H9 (cell line): ENCODE data around the gene CELA2A. TPM values are rescaled to one million over a fixed set of nuclear protein-coding genes. Genes with fewer than 3 reads are reported as not detected.

Experiments used
- DNase-seq: peaks from one replicate; pipeline ENCODE4 v3.0.0-alpha.2; 2017
- H2AFZ ChIP-seq: one replicate; pipeline ENCODE4 v1.6.1; 2013; ENCODE audit warnings: mild to moderate bottlenecking, low read length, control low read depth, moderate library complexity
- H2AK5ac ChIP-seq: 2 replicates; pipeline ENCODE4 v1.6.1; 2013; ENCODE audit warnings: low read length, control low read depth, mixed read lengths; ENCODE audit not compliant: insufficient read length
- H2BK120ac ChIP-seq: one replicate; pipeline ENCODE4 v1.6.1; 2013; ENCODE audit warnings: low read depth, mild to moderate bottlenecking, low read length, control low read depth, inconsistent platforms; ENCODE audit not compliant: poor library complexity, severe bottlenecking
- H2BK12ac ChIP-seq: 2 replicates; pipeline ENCODE4 v1.6.1; 2013; ENCODE audit warnings: low read length, control low read depth, mixed read lengths, low read depth; ENCODE audit not compliant: insufficient read length
- H2BK15ac ChIP-seq: 2 replicates; pipeline ENCODE4 v1.6.1; 2013; ENCODE audit warnings: low read depth, low read length, control low read depth
- H2BK20ac ChIP-seq: one replicate; pipeline ENCODE4 v1.6.1; 2013; ENCODE audit warnings: low read depth, mild to moderate bottlenecking, low read length, control low read depth, inconsistent platforms; ENCODE audit not compliant: poor library complexity, severe bottlenecking
- H2BK5ac ChIP-seq: 2 replicates; pipeline ENCODE4 v1.6.1; 2013; ENCODE audit warnings: low read length, control low read depth, mixed read lengths; ENCODE audit not compliant: insufficient read length
- H3K14ac ChIP-seq: 2 replicates; pipeline ENCODE4 v1.6.1; 2013; ENCODE audit warnings: low read length, control low read depth; ENCODE audit not compliant: insufficient read depth
- H3K18ac ChIP-seq: 2 replicates; pipeline ENCODE4 v1.6.1; 2013; ENCODE audit warnings: low read depth, mild to moderate bottlenecking, mixed read lengths, low read length, control low read depth; ENCODE audit not compliant: insufficient read length
- H3K23ac ChIP-seq: 2 replicates; pipeline ENCODE4 v1.6.1; 2013; ENCODE audit warnings: low read length, control low read depth, mixed read lengths, low read depth; ENCODE audit not compliant: insufficient read length
- H3K23me2 ChIP-seq: 2 replicates; pipeline ENCODE4 v1.6.1; 2013; ENCODE audit warnings: low read depth, mild to moderate bottlenecking, mixed read lengths, low read length, control low read depth; ENCODE audit not compliant: insufficient read length, poor library complexity, severe bottlenecking
- H3K27ac ChIP-seq: 2 replicates; pipeline ENCODE4 v1.5.1; 2013; ENCODE audit warnings: low read length, control low read depth, mixed read lengths, low read depth; ENCODE audit not compliant: insufficient read length
- H3K27me3 ChIP-seq: 2 replicates; pipeline ENCODE4 v1.6.1; 2013; ENCODE audit warnings: low read length, control low read depth, inconsistent platforms; ENCODE audit not compliant: insufficient read depth
- H3K4ac ChIP-seq: 2 replicates; pipeline ENCODE4 v1.6.1; 2013; ENCODE audit warnings: low read depth, mild to moderate bottlenecking, control low read depth, inconsistent platforms, low read length, moderate library complexity
- H3K4me1 ChIP-seq: 2 replicates; pipeline ENCODE4 v1.6.1; 2013; ENCODE audit warnings: low read length, control low read depth, inconsistent platforms; ENCODE audit not compliant: insufficient read depth
- H3K4me2 ChIP-seq: 2 replicates; pipeline ENCODE4 v1.6.1; 2013; ENCODE audit warnings: low read length, control low read depth, mixed read lengths; ENCODE audit not compliant: insufficient read length, insufficient read depth
- H3K56ac ChIP-seq: 2 replicates; pipeline ENCODE4 v1.6.1; 2013; ENCODE audit warnings: low read depth, mild to moderate bottlenecking, mixed read lengths, low read length, control low read depth; ENCODE audit not compliant: insufficient read length
- H3K79me1 ChIP-seq: 2 replicates; pipeline ENCODE4 v1.6.1; 2013; ENCODE audit warnings: low read depth, mild to moderate bottlenecking, moderate library complexity, low read length, control low read depth, inconsistent platforms; ENCODE audit not compliant: insufficient read depth, poor library complexity, severe bottlenecking
- H3K79me2 ChIP-seq: 2 replicates; pipeline ENCODE4 v1.6.1; 2013; ENCODE audit warnings: low read length, control low read depth, inconsistent platforms; ENCODE audit not compliant: insufficient read depth
- H3K9ac ChIP-seq: 2 replicates; pipeline ENCODE4 v1.6.1; 2013; ENCODE audit warnings: low read length, control low read depth, mixed read lengths; ENCODE audit not compliant: insufficient read length; ENCODE audit errors: extremely low read depth
- H3K9me3 ChIP-seq: one replicate; pipeline ENCODE4 v1.6.1; 2013; ENCODE audit warnings: low read depth, low read length, inconsistent platforms; ENCODE audit not compliant: control insufficient read depth
- H3T11ph ChIP-seq: one replicate; pipeline ENCODE4 v1.6.1; 2013; ENCODE audit warnings: mild to moderate bottlenecking, low read length, control low read depth, inconsistent platforms
- H4K20me1 ChIP-seq: one replicate; pipeline ENCODE4 v1.6.1; 2013; ENCODE audit not compliant: control insufficient read depth, insufficient read length, insufficient read depth
- H4K5ac ChIP-seq: 2 replicates; pipeline ENCODE4 v1.6.1; 2013; ENCODE audit warnings: low read depth, mild to moderate bottlenecking, mixed read lengths, low read length, control low read depth; ENCODE audit not compliant: insufficient read length
- H4K8ac ChIP-seq: replicated peaks from 2 replicates; pipeline ENCODE4 v1.6.1; 2013; ENCODE audit warnings: low read length, control low read depth, mixed read lengths, low read depth; ENCODE audit not compliant: insufficient read length
- H4K91ac ChIP-seq: 2 replicates; pipeline ENCODE4 v1.6.1; 2013; ENCODE audit warnings: low read depth, mild to moderate bottlenecking, moderate library complexity, mixed read lengths, low read length, control low read depth; ENCODE audit not compliant: insufficient read length
- H3K27ac Mint-ChIP-seq, 3 experiments: 2 replicates in 2 of 3; 3 replicates in 1 of 3; pipeline ENCODE4 v1.8.0; 2020 to 2021; ENCODE audit warnings: mixed read lengths in 3 of 3, mild to moderate bottlenecking in 1 of 3, moderate library complexity in 1 of 3
- H3K27me3 Mint-ChIP-seq: 2 replicates; pipeline ENCODE4 v1.8.0; 2021; ENCODE audit warnings: low read depth, mild to moderate bottlenecking, moderate library complexity, mixed read lengths
- H3K36me3 Mint-ChIP-seq, 3 experiments: 2 replicates in 2 of 3; 3 replicates in 1 of 3; pipeline ENCODE4 v1.8.0; 2020 to 2021; ENCODE audit warnings: low read depth in 3 of 3, mixed read lengths in 3 of 3; ENCODE audit not compliant: insufficient read depth in 1 of 3
- H3K4me1 Mint-ChIP-seq, 2 experiments: 2 replicates each; pipeline ENCODE4 v1.8.0; 2020; ENCODE audit warnings: mixed read lengths in 2 of 2
- H3K4me3 Mint-ChIP-seq, 2 experiments: 2 replicates in 1 of 2; 3 replicates in 1 of 2; pipeline ENCODE4 v1.8.0; 2020 to 2021; ENCODE audit warnings: mild to moderate bottlenecking in 2 of 2, mixed read lengths in 2 of 2, moderate library complexity in 1 of 2
- H3K9me3 Mint-ChIP-seq, 2 experiments: 2 replicates in 1 of 2; 3 replicates in 1 of 2; pipeline ENCODE4 v1.8.0; 2020; ENCODE audit warnings: mild to moderate bottlenecking in 2 of 2, mixed read lengths in 2 of 2, moderate library complexity in 1 of 2
- WGBS: extraction: QIAGEN DNeasy Blood & Tissue Kit; methylation state at CpG from one replicate; pipeline ENCODE4 v1.1.7; 2013; ENCODE audit warnings: missing lambda C conversion rate, low lambda C conversion rate, mixed read lengths; ENCODE audit not compliant: insufficient read length; ENCODE audit errors: extremely low coverage; 5-methylcytosine and 5-hydroxymethylcytosine counted together
- total RNA-seq: library from RNA; stranded (reverse); gene quantifications from 2 replicates; pipeline ENCODE4 v1.2.1, GENCODE V29; 2021
- TF ChIP-seq, protein P1 (sequence below): fragments of 200-600 bp; sonication (generic); conservative IDR thresholded peaks from 3 replicates; pipeline ENCODE4 v1.8.0; 2021; ENCODE audit warnings: antibody characterized with exemption, mild to moderate bottlenecking

The CELA2A gene
- total RNA-seq, 1 experiment from 2014 or later, result not detected

DNA sequence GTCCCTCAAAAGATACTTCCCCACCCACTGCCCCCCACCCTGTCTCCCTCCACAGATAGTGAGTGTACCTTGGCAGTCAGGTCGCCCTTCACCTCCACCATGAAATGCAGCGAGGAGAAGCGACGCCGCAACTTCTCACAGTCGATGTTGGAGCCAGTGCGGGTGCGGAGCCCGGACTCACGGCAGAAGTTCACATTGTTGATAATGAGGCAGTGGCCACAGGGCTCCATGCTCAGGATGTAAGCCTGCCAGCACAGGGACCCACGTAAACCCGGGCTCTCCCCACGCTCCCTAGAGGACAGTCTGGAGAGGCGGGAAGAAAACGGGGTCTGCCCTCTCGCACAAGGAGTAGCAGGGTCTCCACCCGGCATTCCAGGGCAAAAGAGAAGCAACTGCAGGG is 50.3 kb downstream of the CELA2A start:
- no peaks in the 10 kb centered on the region for H3K79me2 ChIP-seq
- no peak overlapping the region for H2AFZ ChIP-seq
- Mint-ChIP-seq H3K36me3 (peaks cover 2 to 42% (median 6%) of the 10 kb centered on the region in 3 experiments; a peak in 6 of 7 replicates), H3K9me3 (no peaks in the 10 kb centered on the region), H3K27ac (peak overlapping the region in 2 of 3 experiments; percentile 34 to 85; a peak in 1 of 7 replicates), H3K27me3 (no peaks in the 10 kb centered on the region), H3K4me1 (peaks cover 33 to 55% of the 10 kb centered on the region in 2 experiments), H3K4me3 (peak overlapping the region in 1 of 2 experiments; percentile 38; a peak in 1 of 5 replicates)
- H4K8ac ChIP-seq, result no peak overlapping the region
- no peak for DNase-seq
- H3K27ac ChIP-seq, result no peak overlapping the region
- no peak overlapping the region for H2BK120ac ChIP-seq
- H3K56ac ChIP-seq, result no peak overlapping the region
- no peak overlapping the region for H2AK5ac ChIP-seq
- H3K4me2 ChIP-seq, result no peak overlapping the region
- no peaks in the 10 kb centered on the region for H3K27me3 ChIP-seq
- no peak overlapping the region for H3K23ac ChIP-seq
- H4K20me1 ChIP-seq, result no peaks in the 10 kb centered on the region
- no peak overlapping the region for H2BK5ac ChIP-seq
- no CpG with 5 or more reads among the region's 17 CpGs for WGBS
- H3K9me3 ChIP-seq, result no peaks in the 10 kb centered on the region
- H3K18ac ChIP-seq, result no peak overlapping the region
- H2BK12ac ChIP-seq, result no peak overlapping the region
- H3K14ac ChIP-seq, result no peak overlapping the region; the same call in 1 of the 2 replicates
- no peak overlapping the region for H3T11ph ChIP-seq
- H4K91ac ChIP-seq, result no peak overlapping the region
- H3K9ac ChIP-seq, result no peak overlapping the region
- no peaks in the 10 kb centered on the region for H3K79me1 ChIP-seq
- no peak overlapping the region for H2BK20ac ChIP-seq
- peaks cover 9% of the 10 kb centered on the region; the same call in 1 of the 2 replicates for H3K4me1 ChIP-seq
- TF ChIP-seq, protein P1, sequence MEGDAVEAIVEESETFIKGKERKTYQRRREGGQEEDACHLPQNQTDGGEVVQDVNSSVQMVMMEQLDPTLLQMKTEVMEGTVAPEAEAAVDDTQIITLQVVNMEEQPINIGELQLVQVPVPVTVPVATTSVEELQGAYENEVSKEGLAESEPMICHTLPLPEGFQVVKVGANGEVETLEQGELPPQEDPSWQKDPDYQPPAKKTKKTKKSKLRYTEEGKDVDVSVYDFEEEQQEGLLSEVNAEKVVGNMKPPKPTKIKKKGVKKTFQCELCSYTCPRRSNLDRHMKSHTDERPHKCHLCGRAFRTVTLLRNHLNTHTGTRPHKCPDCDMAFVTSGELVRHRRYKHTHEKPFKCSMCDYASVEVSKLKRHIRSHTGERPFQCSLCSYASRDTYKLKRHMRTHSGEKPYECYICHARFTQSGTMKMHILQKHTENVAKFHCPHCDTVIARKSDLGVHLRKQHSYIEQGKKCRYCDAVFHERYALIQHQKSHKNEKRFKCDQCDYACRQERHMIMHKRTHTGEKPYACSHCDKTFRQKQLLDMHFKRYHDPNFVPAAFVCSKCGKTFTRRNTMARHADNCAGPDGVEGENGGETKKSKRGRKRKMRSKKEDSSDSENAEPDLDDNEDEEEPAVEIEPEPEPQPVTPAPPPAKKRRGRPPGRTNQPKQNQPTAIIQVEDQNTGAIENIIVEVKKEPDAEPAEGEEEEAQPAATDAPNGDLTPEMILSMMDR, result no peak
- H3K23me2 ChIP-seq, result no peaks in the 10 kb centered on the region
- H2BK15ac ChIP-seq, result no peak overlapping the region
- H4K5ac ChIP-seq, result no peak overlapping the region
- H3K4ac ChIP-seq, result no peak overlapping the region
